CD4-positive, alpha-beta T cell (primary cell): Measurements from ENCODE around the gene SLAMF9. TPM values are rescaled to one million over a fixed set of nuclear protein-coding genes. Genes with fewer than 3 reads are reported as not detected.

Source experiments
- ATAC-seq: fragments of 200-7000 bp; cut with Tn5 transposase; one replicate; pipeline ENCODE4 v1.10.0; 2022; ENCODE audit warnings: mild to moderate bottlenecking; ENCODE audit not compliant: poor library complexity
- CTCF ChIA-PET: fragments of 350-600 bp; sonication (Branson Sonifier 250); formaldehyde crosslinking; loops from one replicate; lab custom pipeline; 2021; ENCODE audit warnings: antibody characterized with exemption, inconsistent platforms; lab: Charles Lee
- POLR2A ChIA-PET: fragments of 350-600 bp; sonication (Branson Sonifier 250); formaldehyde crosslinking; loops from one replicate; lab custom pipeline; 2021; ENCODE audit warnings: antibody characterized with exemption, inconsistent platforms; lab: Charles Lee
- DNase-seq, 14 experiments: peaks; one replicate each; pipeline ENCODE4 v3.0.0-alpha.2; 2013 to 2020; ENCODE audit warnings: mixed read lengths in 2 of 14
- H3K27ac ChIP-seq, 2 donors: one replicate each; pipeline versions ENCODE4 v1.5.1 to v1.7.0; 2013; ENCODE audit warnings: low read length in 2 of 2, low read depth in 1 of 2, mild to moderate bottlenecking in 1 of 2
- H3K27me3 ChIP-seq, 2 experiments: 1 replicate in 1 of 2; 2 replicates in 1 of 2; pipeline versions ENCODE4 v1.6.1 to v1.7.0; 2013; ENCODE audit warnings: low read length in 2 of 2, control low read depth in 1 of 2, mild to moderate bottlenecking in 1 of 2, moderate library complexity in 1 of 2; ENCODE audit not compliant: insufficient read depth in 2 of 2, control insufficient read depth in 1 of 2
- H3K36me3 ChIP-seq: one replicate; pipeline ENCODE4 v1.6.1; 2013; ENCODE audit warnings: low read length, control low read depth; ENCODE audit not compliant: insufficient read depth
- H3K4me1 ChIP-seq: one replicate; pipeline ENCODE4 v1.6.1; 2013; ENCODE audit warnings: low read length, control low read depth; ENCODE audit not compliant: insufficient read depth
- H3K4me3 ChIP-seq: one replicate; pipeline ENCODE4 v1.5.1; 2013; ENCODE audit warnings: mild to moderate bottlenecking, low read length, moderate library complexity
- H3K9me3 ChIP-seq, 2 experiments: 1 replicate in 1 of 2; 2 replicates in 1 of 2; pipeline versions ENCODE4 v1.6.1 to v1.7.0; 2013; ENCODE audit warnings: low read length in 2 of 2, mild to moderate bottlenecking in 2 of 2, control low read depth in 1 of 2, moderate library complexity in 1 of 2; ENCODE audit not compliant: control insufficient read depth in 1 of 2, insufficient read depth in 1 of 2
- H3K27ac Mint-ChIP-seq: one replicate; pipeline ENCODE4 v1.8.0; 2020; ENCODE audit warnings: mixed read lengths
- H3K27me3 Mint-ChIP-seq: one replicate; pipeline ENCODE4 v1.8.0; 2021; ENCODE audit warnings: mixed read lengths
- H3K36me3 Mint-ChIP-seq: one replicate; pipeline ENCODE4 v1.8.0; 2021; ENCODE audit warnings: low read depth, mixed read lengths
- H3K4me1 Mint-ChIP-seq: one replicate; pipeline ENCODE4 v1.8.0; 2021; ENCODE audit warnings: low read depth, mixed read lengths
- H3K4me3 Mint-ChIP-seq: one replicate; pipeline ENCODE4 v1.8.0; 2020; ENCODE audit warnings: mild to moderate bottlenecking, mixed read lengths
- H3K9me3 Mint-ChIP-seq: one replicate; pipeline ENCODE4 v1.8.0; 2020; ENCODE audit warnings: mixed read lengths
- CTCF ChIP-seq: fragments of 200-600 bp; IDR thresholded peaks from one replicate; pipeline ENCODE4 v1.8.0; 2022; ENCODE audit warnings: antibody characterized with exemption, mild to moderate bottlenecking
- intact Hi-C, 2 experiments: fragments of 100-400 bp; cut with DNase I in 1 of 2; cut with micrococcal nuclease in 1 of 2; formaldehyde crosslinking; loops; one replicate each; pipeline versions ENCODE4 v1.15.1 to v1.9.0; 2023 to 2025; cut with DNase I, micrococcal nuclease
- total RNA-seq, 174 experiments: library from RNA in 2 of 174; stranded (reverse) in 2 of 174; gene quantifications; one replicate each; pipeline ENCODE4 v1.2.3 and lab custom pipeline; 2021 to 2026

SLAMF9 gene
- total RNA-seq, 2 experiments from 2014 or later, result not detected

GRCh38 chr1:159996653-159997052 is 42.6 kb upstream of the SLAMF9 start:
- Histone ChIP-seq H3K4me1 (no peaks in the 10 kb centered on the region), H3K36me3 (no peaks in the 10 kb centered on the region), H3K4me3 (no peak overlapping the region), H3K27ac (no peak overlapping the region), H3K27me3 (no peaks in the 10 kb centered on the region), H3K9me3 (no peaks in the 10 kb centered on the region)
- TF ChIP-seq CTCF, result no peak
- Mint-ChIP-seq H3K27me3 (peaks cover 5% of the 10 kb centered on the region), H3K27ac (no peak overlapping the region), H3K36me3 (no peaks in the 10 kb centered on the region), H3K4me1 (peaks cover under 1% of the 10 kb centered on the region), H3K9me3 (no peaks in the 10 kb centered on the region), H3K4me3 (no peak overlapping the region)
- DNase-seq, result no peak
- ATAC-seq, result no peak
- ChIA-PET CTCF (interaction anchor here (0.9 kb wide), 1 partner anchor 11 kb away, joined by 3 read pairs; no protein-coding TSS in a partner anchor), POLR2A (no interaction called here)
- intact Hi-C loops, result no loop called here

- POLR2A ChIA-PET, result no interaction called here
- DNase-seq (no peak), ATAC-seq (no peak)
- Mint-ChIP-seq H3K27ac (no peak overlapping the region), H3K4me3 (no peak overlapping the region), H3K27me3 (peaks cover 8% of the 10 kb centered on the region), H3K9me3 (no peaks in the 10 kb centered on the region), H3K4me1 (peaks cover 6% of the 10 kb centered on the region), H3K36me3 (no peaks in the 10 kb centered on the region)
- H3K27ac ChIP-seq, result no peak overlapping the region
- H3K36me3 ChIP-seq, result no peaks in the 10 kb centered on the region
- intact Hi-C loops, result no loop called here
- CTCF ChIA-PET, result interaction anchor here (2.1 kb wide), 1 partner anchor 12 kb away, joined by 9 read pairs; no protein-coding TSS in a partner anchor
- no peaks in the 10 kb centered on the region for H3K4me1 ChIP-seq
- TF ChIP-seq CTCF, result no peak
- no peaks in the 10 kb centered on the region for H3K27me3 ChIP-seq
- no peak overlapping the region for H3K4me3 ChIP-seq
- no peaks in the 10 kb centered on the region for H3K9me3 ChIP-seq
These were observed 40.9 kb upstream of the SLAMF9 start for GRCh38 chr1:159994896-159995295.

GRCh38 chr1:159993911-159994310 is 39.9 kb upstream of the SLAMF9 start:
- Mint-ChIP-seq H3K4me1 (peaks cover 6% of the 10 kb centered on the region), H3K27me3 (peaks cover 9% of the 10 kb centered on the region), H3K36me3 (no peaks in the 10 kb centered on the region), H3K4me3 (no peak overlapping the region), H3K9me3 (no peaks in the 10 kb centered on the region), H3K27ac (no peak overlapping the region)
- no peaks in the 10 kb centered on the region for H3K27me3 ChIP-seq
- no peaks in the 10 kb centered on the region for H3K36me3 ChIP-seq
- no peak for ATAC-seq
- H3K27ac ChIP-seq, result no peak overlapping the region
- H3K4me1 ChIP-seq, result no peaks in the 10 kb centered on the region
- DNase-seq, result no peak
- ChIA-PET POLR2A (no interaction called here), CTCF (interaction anchor here (2.1 kb wide), 1 partner anchor 13 kb away, joined by 9 read pairs; no protein-coding TSS in a partner anchor)
- H3K4me3 ChIP-seq, result no peak overlapping the region
- H3K9me3 ChIP-seq, result no peaks in the 10 kb centered on the region
- intact Hi-C loops, result no loop called here
- TF ChIP-seq CTCF, result no peak
